Measurements from ENCODE around the gene NUDT7.

DNA sequence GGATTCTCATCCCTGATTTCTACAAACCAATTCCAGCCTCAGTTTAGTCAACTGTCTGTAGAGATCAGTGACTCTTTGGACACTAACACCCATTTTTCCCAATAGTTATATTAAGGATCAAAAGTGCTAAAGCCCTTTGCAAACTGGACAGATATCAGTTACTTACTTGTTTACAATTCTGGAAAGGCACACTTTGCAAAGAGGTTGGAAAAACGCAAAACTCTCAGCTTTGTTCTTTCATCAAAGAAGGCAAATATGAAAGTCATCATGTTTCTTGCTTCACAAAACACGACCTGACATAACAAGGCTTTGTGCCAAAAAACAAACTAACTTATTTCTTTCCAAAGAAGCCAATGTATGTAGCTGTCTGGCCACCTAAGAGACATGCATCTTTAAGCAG is 39.9 kb downstream of the NUDT7 start:
- no peak for TF ChIP-seq POLR2A (IDR thresholded peaks at IDR 0.05)
- TF ChIP-seq, protein P1, sequence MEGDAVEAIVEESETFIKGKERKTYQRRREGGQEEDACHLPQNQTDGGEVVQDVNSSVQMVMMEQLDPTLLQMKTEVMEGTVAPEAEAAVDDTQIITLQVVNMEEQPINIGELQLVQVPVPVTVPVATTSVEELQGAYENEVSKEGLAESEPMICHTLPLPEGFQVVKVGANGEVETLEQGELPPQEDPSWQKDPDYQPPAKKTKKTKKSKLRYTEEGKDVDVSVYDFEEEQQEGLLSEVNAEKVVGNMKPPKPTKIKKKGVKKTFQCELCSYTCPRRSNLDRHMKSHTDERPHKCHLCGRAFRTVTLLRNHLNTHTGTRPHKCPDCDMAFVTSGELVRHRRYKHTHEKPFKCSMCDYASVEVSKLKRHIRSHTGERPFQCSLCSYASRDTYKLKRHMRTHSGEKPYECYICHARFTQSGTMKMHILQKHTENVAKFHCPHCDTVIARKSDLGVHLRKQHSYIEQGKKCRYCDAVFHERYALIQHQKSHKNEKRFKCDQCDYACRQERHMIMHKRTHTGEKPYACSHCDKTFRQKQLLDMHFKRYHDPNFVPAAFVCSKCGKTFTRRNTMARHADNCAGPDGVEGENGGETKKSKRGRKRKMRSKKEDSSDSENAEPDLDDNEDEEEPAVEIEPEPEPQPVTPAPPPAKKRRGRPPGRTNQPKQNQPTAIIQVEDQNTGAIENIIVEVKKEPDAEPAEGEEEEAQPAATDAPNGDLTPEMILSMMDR (IDR thresholded peaks at IDR 0.05), result no peak
- TF ChIP-seq EP300 (IDR thresholded peaks at IDR 0.05), result no peak
- TF ChIP-seq POLR2AphosphoS5 (IDR thresholded peaks at IDR 0.05), result no peak

All from sigmoid colon (tissue), 4 donors.